ENCODE data around the gene PTBP2.

Gene PTBP2

DNA sequence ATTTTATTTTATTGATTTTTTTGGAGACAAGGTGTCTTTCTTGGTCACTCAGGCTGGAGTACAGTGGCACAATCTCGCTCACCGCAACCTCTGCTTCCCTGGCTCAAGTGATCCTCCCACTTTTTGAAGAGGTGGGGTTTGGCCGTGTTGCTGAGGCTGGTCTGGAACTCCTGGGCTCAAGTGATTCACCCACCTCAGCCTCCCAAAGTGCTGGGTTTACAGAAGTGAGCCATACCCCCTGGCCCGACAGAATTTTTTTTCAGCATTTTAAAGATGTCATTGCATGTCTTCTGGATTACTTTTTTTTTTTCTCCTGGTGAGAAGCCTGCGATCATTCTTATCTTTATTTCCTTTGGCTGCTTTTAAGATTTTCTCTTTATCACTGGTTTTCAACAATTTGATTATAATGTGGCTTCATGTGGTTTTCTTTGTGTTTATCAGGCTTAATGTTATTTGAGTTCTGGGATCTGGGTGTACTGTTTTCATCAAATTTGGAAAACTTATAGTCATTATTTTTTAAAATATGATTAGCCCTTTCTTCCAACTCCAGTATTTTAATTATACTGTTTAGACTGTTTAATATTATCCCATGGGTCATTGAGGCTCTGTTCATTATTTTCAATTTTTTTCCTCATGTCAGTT lies 23.1 kb upstream of the PTBP2 start:
- DNase-seq (ENCODE audit: low read depth, low spot score): no peak
- no peaks in the 10 kb centered on the region for H3K27me3 ChIP-seq (ENCODE audit: insufficient read depth, insufficient read length)
- TF ChIP-seq SUZ12 (IDR thresholded peaks at IDR 0.05; ENCODE audit: extremely low read depth, insufficient read depth, insufficient read length): no peak
- no peak for TF ChIP-seq ZNF274 (IDR thresholded peaks at IDR 0.05; ENCODE audit: low read depth, low read length)
- TF ChIP-seq YY1 (IDR thresholded peaks at IDR 0.05; ENCODE audit: insufficient read depth, insufficient read length): no peak
- H3K4me1 ChIP-seq (ENCODE audit: insufficient read depth, insufficient read length): no peaks in the 10 kb centered on the region
- H3K9ac ChIP-seq (ENCODE audit: insufficient read length, low read depth): no peak overlapping the region
- no peaks in the 10 kb centered on the region for H3K9me3 ChIP-seq (ENCODE audit: insufficient read depth, low read length)
- H3K4me3 ChIP-seq (ENCODE audit: insufficient read length, low read depth): no peak overlapping the region
- H3K36me3 ChIP-seq (ENCODE audit: insufficient read depth, insufficient read length, low read length): no peaks in the 10 kb centered on the region

DNA sequence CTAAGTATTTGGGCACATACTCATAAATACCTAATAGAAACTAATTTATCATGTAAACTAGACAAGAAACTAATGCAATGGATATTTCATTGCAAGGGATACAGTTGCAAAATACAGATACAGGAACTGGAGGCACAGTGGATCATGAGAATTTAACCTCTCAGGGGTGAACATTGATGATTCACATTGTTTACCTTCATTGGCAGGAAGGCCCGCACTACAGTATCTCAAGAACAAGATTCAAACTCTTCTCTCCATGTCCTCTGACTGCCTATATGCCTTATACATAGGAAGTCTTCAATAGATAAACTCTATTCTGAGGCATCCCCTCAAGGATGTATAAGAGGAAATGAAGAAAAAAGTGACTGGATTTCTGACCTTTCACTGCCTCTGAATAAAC lies 18.4 kb upstream of the PTBP2 start:
- no peak for TF ChIP-seq ZNF274 (IDR thresholded peaks at IDR 0.05; ENCODE audit: low read depth, low read length)
- no peak for TF ChIP-seq YY1 (IDR thresholded peaks at IDR 0.05; ENCODE audit: insufficient read depth, insufficient read length)
- no peak for TF ChIP-seq SUZ12 (IDR thresholded peaks at IDR 0.05; ENCODE audit: extremely low read depth, insufficient read depth, insufficient read length)
- Histone ChIP-seq H3K4me3 (ENCODE audit: insufficient read length, low read depth) (no peak overlapping the region), H3K36me3 (ENCODE audit: insufficient read depth, insufficient read length, low read length) (no peaks in the 10 kb centered on the region), H3K9me3 (ENCODE audit: insufficient read depth, low read length) (no peaks in the 10 kb centered on the region), H3K4me1 (ENCODE audit: insufficient read depth, insufficient read length) (no peaks in the 10 kb centered on the region), H3K9ac (ENCODE audit: insufficient read length, low read depth) (no peak overlapping the region), H3K27me3 (ENCODE audit: insufficient read depth, insufficient read length) (no peaks in the 10 kb centered on the region)
- DNase-seq (ENCODE audit: low read depth, low spot score): no peak

DNA sequence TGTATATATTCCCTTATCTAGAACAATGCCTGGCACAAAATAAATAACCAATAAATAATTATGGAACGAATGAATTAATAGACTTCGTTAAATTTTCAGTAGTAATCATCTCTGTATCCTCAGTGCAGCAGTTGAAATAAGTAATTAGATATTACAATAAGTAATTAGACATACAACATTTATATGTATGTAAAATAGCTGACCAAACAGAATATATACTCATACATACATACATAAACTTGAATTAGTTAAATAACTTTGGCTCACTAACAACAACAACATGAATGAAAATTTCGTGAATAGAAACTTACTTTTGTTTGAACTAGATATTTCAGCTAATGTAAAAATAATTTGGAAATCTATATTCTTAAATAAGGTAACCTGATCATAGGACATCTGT lies 14.6 kb upstream of the PTBP2 start:
- H3K36me3 ChIP-seq (ENCODE audit: insufficient read depth, insufficient read length, low read length): no peaks in the 10 kb centered on the region
- H3K4me3 ChIP-seq (ENCODE audit: insufficient read length, low read depth): no peak overlapping the region
- no peaks in the 10 kb centered on the region for H3K4me1 ChIP-seq (ENCODE audit: insufficient read depth, insufficient read length)
- no peak for TF ChIP-seq ZNF274 (IDR thresholded peaks at IDR 0.05; ENCODE audit: low read depth, low read length)
- TF ChIP-seq YY1 (IDR thresholded peaks at IDR 0.05; ENCODE audit: insufficient read depth, insufficient read length): no peak
- TF ChIP-seq SUZ12 (IDR thresholded peaks at IDR 0.05; ENCODE audit: extremely low read depth, insufficient read depth, insufficient read length): no peak
- H3K9me3 ChIP-seq (ENCODE audit: insufficient read depth, low read length): no peaks in the 10 kb centered on the region
- DNase-seq (ENCODE audit: low read depth, low spot score): no peak
- peaks cover under 1% of the 10 kb centered on the region for H3K27me3 ChIP-seq (ENCODE audit: insufficient read depth, insufficient read length)
- no peak overlapping the region for H3K9ac ChIP-seq (ENCODE audit: insufficient read length, low read depth)

DNA sequence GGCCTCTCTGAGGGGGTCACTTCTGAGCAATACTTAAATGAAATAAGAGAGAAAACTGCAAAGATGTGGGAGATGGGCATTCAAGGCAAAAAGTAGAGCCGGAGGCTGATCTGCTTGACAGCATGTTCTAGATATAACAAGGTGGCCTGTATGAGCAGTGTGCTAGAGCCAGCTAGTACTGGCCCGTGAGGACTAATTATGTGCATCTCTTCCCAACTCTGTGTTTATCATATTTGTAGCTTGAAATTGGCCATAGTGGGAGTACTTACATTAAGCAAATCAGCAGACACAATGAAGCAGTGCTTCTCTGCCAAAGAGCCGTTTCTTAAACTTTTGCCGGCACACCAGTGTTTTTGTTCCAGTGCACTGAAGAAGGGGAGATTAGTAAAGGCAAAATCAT lies 13.1 kb upstream of the PTBP2 start:
- no peak for TF ChIP-seq YY1 (IDR thresholded peaks at IDR 0.05; ENCODE audit: insufficient read depth, insufficient read length)
- no peak for TF ChIP-seq SUZ12 (IDR thresholded peaks at IDR 0.05; ENCODE audit: extremely low read depth, insufficient read depth, insufficient read length)
- no peaks in the 10 kb centered on the region for H3K4me1 ChIP-seq (ENCODE audit: insufficient read depth, insufficient read length)
- no peaks in the 10 kb centered on the region for H3K9me3 ChIP-seq (ENCODE audit: insufficient read depth, low read length)
- H3K36me3 ChIP-seq (ENCODE audit: insufficient read depth, insufficient read length, low read length): no peaks in the 10 kb centered on the region
- DNase-seq (ENCODE audit: low read depth, low spot score): no peak
- H3K9ac ChIP-seq (ENCODE audit: insufficient read length, low read depth): no peak overlapping the region
- H3K4me3 ChIP-seq (ENCODE audit: insufficient read length, low read depth): no peak overlapping the region
- peaks cover 2% of the 10 kb centered on the region for H3K27me3 ChIP-seq (ENCODE audit: insufficient read depth, insufficient read length)

DNA sequence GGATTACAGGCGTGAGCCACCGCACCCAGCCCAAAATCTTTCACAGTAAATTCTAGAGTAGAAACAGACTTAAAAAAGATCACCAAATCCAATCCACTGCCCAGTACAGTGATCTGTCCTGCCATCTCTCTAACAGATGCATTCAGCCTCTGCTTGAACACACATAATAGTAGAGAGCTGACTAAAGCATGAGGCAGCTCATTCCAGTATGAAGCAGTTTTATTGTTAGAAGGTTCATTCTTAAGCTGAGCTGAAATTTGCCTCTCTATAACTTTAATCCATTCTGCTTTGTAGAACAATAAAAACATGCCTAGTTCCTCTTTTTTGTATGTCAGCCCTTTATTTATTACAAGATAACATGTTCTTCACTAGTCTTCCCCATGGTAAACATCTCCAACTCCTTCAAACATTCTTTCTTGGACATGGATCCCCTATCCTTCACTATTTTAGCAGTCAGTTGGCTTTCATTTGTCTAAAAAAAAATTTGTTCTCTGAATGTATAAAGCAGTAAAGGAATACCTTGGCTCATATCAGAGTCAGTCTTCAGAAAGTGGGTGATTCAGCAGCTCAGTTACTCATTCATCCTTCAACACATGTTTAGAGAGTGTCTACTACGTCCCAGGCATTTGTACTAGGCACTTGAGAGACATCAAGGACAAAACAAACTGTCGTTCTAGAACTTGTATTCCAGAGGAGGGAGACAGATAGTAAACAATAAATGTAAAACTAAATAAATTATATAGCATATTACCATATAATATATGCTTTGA lies 10.7 kb upstream of the PTBP2 start:
- no peak overlapping the region for H3K9ac ChIP-seq (ENCODE audit: insufficient read length, low read depth)
- no peaks in the 10 kb centered on the region for H3K4me1 ChIP-seq (ENCODE audit: insufficient read depth, insufficient read length)
- H3K36me3 ChIP-seq (ENCODE audit: insufficient read depth, insufficient read length, low read length): no peaks in the 10 kb centered on the region
- peaks cover 2% of the 10 kb centered on the region; the same call in 1 of the 2 replicates for H3K9me3 ChIP-seq (ENCODE audit: insufficient read depth, low read length)
- no peak overlapping the region for H3K4me3 ChIP-seq (ENCODE audit: insufficient read length, low read depth)
- TF ChIP-seq SUZ12 (IDR thresholded peaks at IDR 0.05; ENCODE audit: extremely low read depth, insufficient read depth, insufficient read length) (no peak), ZNF274 (IDR thresholded peaks at IDR 0.05; ENCODE audit: low read depth, low read length) (no peak), YY1 (IDR thresholded peaks at IDR 0.05; ENCODE audit: insufficient read depth, insufficient read length) (no peak)
- DNase-seq (ENCODE audit: low read depth, low spot score): no peak
- H3K27me3 ChIP-seq (ENCODE audit: insufficient read depth, insufficient read length): peaks cover 2% of the 10 kb centered on the region

DNA sequence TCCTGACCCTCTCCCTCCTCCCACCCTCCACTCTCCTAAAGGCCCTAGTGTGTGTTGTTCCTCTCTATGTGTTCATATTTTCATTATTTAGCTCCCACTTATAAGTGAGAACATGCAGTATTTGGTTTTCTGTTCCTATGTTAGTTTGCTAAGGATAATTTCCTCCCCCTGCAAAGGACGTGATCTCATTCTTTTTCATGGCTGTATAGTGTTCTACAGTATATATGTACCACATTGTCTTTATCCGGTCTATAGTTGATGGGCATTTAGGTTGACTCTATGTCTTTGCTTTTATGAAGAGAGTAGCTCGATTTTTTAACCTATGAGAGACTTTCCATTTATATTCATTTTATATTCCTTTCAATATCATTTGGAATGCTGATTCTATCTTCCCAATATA lies 7.9 kb upstream of the PTBP2 start:
- peaks cover 2% of the 10 kb centered on the region for H3K27me3 ChIP-seq (ENCODE audit: insufficient read depth, insufficient read length)
- no peak for DNase-seq (ENCODE audit: low read depth, low spot score)
- H3K4me1 ChIP-seq (ENCODE audit: insufficient read depth, insufficient read length): no peaks in the 10 kb centered on the region
- H3K4me3 ChIP-seq (ENCODE audit: insufficient read length, low read depth): no peak overlapping the region
- peaks cover 6% of the 10 kb centered on the region; the same call in 1 of the 2 replicates for H3K9me3 ChIP-seq (ENCODE audit: insufficient read depth, low read length)
- TF ChIP-seq YY1 (IDR thresholded peaks at IDR 0.05; ENCODE audit: insufficient read depth, insufficient read length): no peak
- TF ChIP-seq ZNF274 (IDR thresholded peaks at IDR 0.05; ENCODE audit: low read depth, low read length): no peak
- no peak for TF ChIP-seq SUZ12 (IDR thresholded peaks at IDR 0.05; ENCODE audit: extremely low read depth, insufficient read depth, insufficient read length)
- no peaks in the 10 kb centered on the region for H3K36me3 ChIP-seq (ENCODE audit: insufficient read depth, insufficient read length, low read length)
- H3K9ac ChIP-seq (ENCODE audit: insufficient read length, low read depth): no peak overlapping the region

DNA sequence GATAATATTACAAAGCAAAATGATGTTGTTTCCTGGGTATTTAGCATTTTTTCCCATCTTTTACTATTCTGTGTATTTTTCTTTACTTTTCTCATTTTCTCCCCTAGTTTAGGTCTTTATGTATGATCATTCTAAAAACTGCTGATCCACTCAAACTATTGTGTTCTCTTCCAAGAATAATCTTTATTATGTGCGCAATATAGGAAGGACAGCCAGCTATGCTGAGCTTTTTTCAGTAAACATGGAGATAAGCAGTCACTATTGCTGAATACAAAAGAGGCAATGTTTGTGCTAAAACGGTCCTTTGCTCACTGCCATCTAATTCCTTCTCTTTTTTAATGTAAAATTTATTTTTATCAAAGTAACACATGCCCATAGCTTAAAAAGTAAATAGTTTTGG lies 6.7 kb upstream of the PTBP2 start:
- Histone ChIP-seq H3K36me3 (ENCODE audit: insufficient read depth, insufficient read length, low read length) (no peaks in the 10 kb centered on the region), H3K4me3 (ENCODE audit: insufficient read length, low read depth) (no peak overlapping the region), H3K27me3 (ENCODE audit: insufficient read depth, insufficient read length) (peaks cover 2% of the 10 kb centered on the region), H3K4me1 (ENCODE audit: insufficient read depth, insufficient read length) (no peaks in the 10 kb centered on the region), H3K9ac (ENCODE audit: insufficient read length, low read depth) (no peak overlapping the region), H3K9me3 (ENCODE audit: insufficient read depth, low read length) (peaks cover 6% of the 10 kb centered on the region; the same call in 1 of the 2 replicates)
- no peak for DNase-seq (ENCODE audit: low read depth, low spot score)
- no peak for TF ChIP-seq YY1 (IDR thresholded peaks at IDR 0.05; ENCODE audit: insufficient read depth, insufficient read length)
- TF ChIP-seq ZNF274 (IDR thresholded peaks at IDR 0.05; ENCODE audit: low read depth, low read length): no peak
- no peak for TF ChIP-seq SUZ12 (IDR thresholded peaks at IDR 0.05; ENCODE audit: extremely low read depth, insufficient read depth, insufficient read length)

Measured in NT2/D1 (cell line).